Glomerular endothelial cell (primary cell): Measurements from ENCODE around the gene OR52D1. TPM values are rescaled to one million over a fixed set of nuclear protein-coding genes. Genes with fewer than 3 reads are reported as not detected.

Source experiments
- DNase-seq: peaks from one replicate; pipeline ENCODE4 v3.0.0-alpha.2; 2011; ENCODE audit warnings: low read depth, low spot score; ENCODE audit errors: extremely low read depth
- total RNA-seq: library from RNA; depleted of rRNA; stranded (reverse); fragments of >200 nt; gene quantifications from 2 replicates; pipeline ENCODE4 v1.2.3, GENCODE V29; 2015

Gene OR52D1
- total RNA-seq, 1 donor from 2014 or later, result not detected

GRCh38 chr11:5508605-5509004 is 20.1 kb downstream of the OR52D1 start:
- DNase-seq, result no peak

- DNase-seq, result no peak
These were observed 21.3 kb downstream of the OR52D1 start, which contains the start of gene UBQLN3 for GRCh38 chr11:5509803-5510202. UBQLN3 (minus strand) TSS chr11:5509957; CDS start chr11:5509558, 399 bp downstream.

- no peak for DNase-seq
These were observed 26.4 kb downstream of the OR52D1 start for GRCh38 chr11:5514841-5515240.

- no peak for DNase-seq
These were observed 28.1 kb downstream of the OR52D1 start, which contains the start of gene UBQLNL for GRCh38 chr11:5516599-5516998. UBQLNL (minus strand) TSS chr11:5516699; CDS start chr11:5516441, 258 bp downstream.

- DNase-seq, result no peak
These were observed 33.1 kb downstream of the OR52D1 start for GRCh38 chr11:5521540-5521939.

DNA sequence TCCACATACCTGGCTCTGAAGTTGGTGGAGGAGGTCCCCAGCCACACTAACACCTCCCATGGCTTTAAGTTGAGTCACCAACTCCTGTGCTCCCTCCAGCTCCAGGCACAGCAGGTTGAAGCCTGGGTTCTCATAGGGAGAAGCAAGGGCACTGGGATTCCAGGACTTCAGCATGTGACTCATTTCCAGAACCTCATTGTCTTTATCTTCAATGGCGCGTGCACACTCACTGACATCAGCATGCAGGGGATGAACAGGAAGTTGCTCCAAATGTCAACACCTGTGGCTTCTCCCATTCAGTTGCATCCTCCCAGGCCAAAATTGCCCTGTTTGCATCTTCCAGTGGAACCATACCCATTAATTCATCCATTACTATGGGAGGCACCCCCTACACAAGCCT is 33.8 kb downstream of the OR52D1 start:
- DNase-seq, result no peak

GRCh38 chr11:5524756-5525155 is 36.3 kb downstream of the OR52D1 start:
- DNase-seq, result no peak

DNA sequence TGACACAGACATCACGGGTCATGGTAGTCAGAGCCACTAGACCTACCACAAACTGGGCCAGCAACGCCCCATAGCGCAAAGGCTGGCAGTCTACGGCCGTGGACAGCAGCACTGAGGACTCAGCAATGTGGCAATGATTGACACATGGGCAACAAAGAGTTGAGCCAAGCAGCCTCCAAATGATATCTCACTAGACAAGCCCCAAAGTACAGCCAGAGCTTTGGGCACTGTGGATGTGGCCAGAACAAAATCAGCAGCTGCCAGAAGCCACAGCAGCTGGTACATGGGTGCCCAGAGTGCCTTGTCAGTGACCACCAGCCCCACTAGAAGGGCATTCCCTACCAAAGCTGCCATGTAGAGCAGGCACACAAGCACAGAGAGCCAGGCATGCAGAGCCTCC is 39.2 kb downstream of the OR52D1 start:
- DNase-seq, result no peak

GRCh38 chr11:5528495-5528894 is 40.0 kb downstream of the OR52D1 start:
- no peak for DNase-seq

- no peak for DNase-seq
These were observed 42.8 kb downstream of the OR52D1 start for GRCh38 chr11:5531053-5531831.

GRCh38 chr11:5534046-5534445 is 45.6 kb downstream of the OR52D1 start:
- no peak for DNase-seq

DNA sequence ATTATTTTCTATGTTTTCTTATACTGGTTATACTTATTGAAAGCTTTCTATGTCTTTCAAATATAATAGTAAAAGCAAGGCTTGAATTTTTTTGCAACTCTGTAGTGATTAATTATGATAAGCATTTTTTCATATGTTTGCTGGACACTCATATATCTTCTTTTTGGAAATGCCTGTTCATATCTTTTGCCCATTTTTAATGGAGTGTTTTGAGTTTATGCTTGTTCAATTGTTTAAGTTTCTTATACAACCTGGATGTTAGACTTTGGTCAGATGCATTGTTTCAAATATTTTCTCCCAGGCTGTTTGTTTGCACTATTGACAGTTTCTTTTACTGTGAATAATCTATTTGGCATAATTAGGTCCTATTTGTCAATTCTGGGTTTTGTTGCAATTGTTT is 48.0 kb downstream of the OR52D1 start:
- DNase-seq, result no peak

Other genes with a start within 250 kb of the OR52D1 start
- gene HBG1, start 238.8 kb upstream of the OR52D1 start, total RNA-seq, result not detected in 2 replicates
- not detected in 2 replicates for gene HBG2, start 233.9 kb upstream of the OR52D1 start, total RNA-seq
- gene HBE1, start 218.7 kb upstream of the OR52D1 start, total RNA-seq, result not detected in 2 replicates
- not detected in 2 replicates for gene OR51B4, start 186.7 kb upstream of the OR52D1 start, total RNA-seq
- gene OR51B2, start 164.4 kb upstream of the OR52D1 start, total RNA-seq, result not detected in 2 replicates
- not detected in 2 replicates for gene OR51B5, start 145.2 kb upstream of the OR52D1 start, total RNA-seq
- gene OR51B6, start 137.2 kb upstream of the OR52D1 start, total RNA-seq, result not detected in 2 replicates
- gene OR51M1, start 104.9 kb upstream of the OR52D1 start, total RNA-seq, result not detected in 2 replicates
- not detected in 2 replicates for gene OR51Q1, start 66.6 kb upstream of the OR52D1 start, total RNA-seq
- not detected in 2 replicates for gene OR51I1, start 47.2 kb upstream of the OR52D1 start, total RNA-seq
- gene OR51I2, start 39.4 kb upstream of the OR52D1 start, total RNA-seq, result not detected in 2 replicates
- gene UBQLN3, start 21.3 kb downstream of the OR52D1 start, total RNA-seq, result not detected in 2 replicates
- 0.24 and 0.53 TPM in 2 replicates for gene UBQLNL, start 28.0 kb downstream of the OR52D1 start, total RNA-seq
- gene OR52H1, start 59.9 kb downstream of the OR52D1 start, total RNA-seq, result not detected in 2 replicates
- not detected in 2 replicates for gene OR52B6, start 92.2 kb downstream of the OR52D1 start, total RNA-seq
- gene TRIM6, start 108.0 kb downstream of the OR52D1 start, total RNA-seq, result 1.5 and 5.1 TPM in 2 replicates
- gene TRIM34, start 136.3 kb downstream of the OR52D1 start, total RNA-seq, result 9.2 and 12.1 TPM in 2 replicates
- 42.2 and 53.9 TPM in 2 replicates for gene TRIM5, start 196.4 kb downstream of the OR52D1 start, total RNA-seq
- 67.7 and 128 TPM in 2 replicates for gene TRIM22, start 201.1 kb downstream of the OR52D1 start, total RNA-seq
- gene OR56B1, start 247.8 kb downstream of the OR52D1 start, total RNA-seq, result not detected in 2 replicates